Measurements from ENCODE around the gene TTLL3. TPM values are rescaled to one million over a fixed set of nuclear protein-coding genes. Genes with fewer than 3 reads are reported as not detected.
"Not testable (repeated sequence)": the region's sequence is repeated elsewhere in the genome, so short reads cannot be mapped to it uniquely, and the experiment has no call there.

Gene TTLL3
- 73.4 TPM for polyA plus RNA-seq (ENCODE audit: insufficient read length)
- long read RNA-seq, donor 1, full-length matches to known transcripts = 11 of 60 reads
- long read RNA-seq, donor 1, partial matches to known transcripts = 36 of 60 reads
- long read RNA-seq, donor 1, other reads (novel, unspliced or antisense) = 13 of 60 reads
- long read RNA-seq, donor 2, partial matches to known transcripts = 19 of 43 reads
- long read RNA-seq, donor 2, other reads (novel, unspliced or antisense) = 14 of 43 reads
- long read RNA-seq, donor 3, full-length matches to known transcripts = 8 of 25 reads
- long read RNA-seq, donor 3, partial matches to known transcripts = 5 of 25 reads
- long read RNA-seq, donor 3, other reads (novel, unspliced or antisense) = 12 of 25 reads
- long read RNA-seq, donor 4, partial matches to known transcripts = 0 of 3 reads
- long read RNA-seq, donor 4, other reads (novel, unspliced or antisense) = 0 of 3 reads
- long read RNA-seq, donor 5, full-length matches to known transcripts = 12 of 90 reads
- long read RNA-seq, donor 5, partial matches to known transcripts = 34 of 90 reads
- long read RNA-seq, donor 5, other reads (novel, unspliced or antisense) = 44 of 90 reads
- long read RNA-seq, donor 6, partial matches to known transcripts = 6 of 30 reads
- long read RNA-seq, donor 6, other reads (novel, unspliced or antisense) = 23 of 30 reads
- long read RNA-seq, donor 7, full-length matches to known transcripts = 14 of 102 reads
- long read RNA-seq, donor 7, partial matches to known transcripts = 41 of 102 reads
- long read RNA-seq, donor 7, other reads (novel, unspliced or antisense) = 47 of 102 reads
- long read RNA-seq, donor 8, partial matches to known transcripts = 0 of 3 reads
- long read RNA-seq, donor 8, other reads (novel, unspliced or antisense) = 0 of 3 reads

- DNase-seq = peak; percentile 71
Measured at GRCh38 chr3:9809615-9810432, at the start of gene TTLL3. Gene TTLL3, plus strand, starts transcription at chr3:9810262. Its CDS starts 400 bp downstream, at chr3:9810662.

GRCh38 chr3:9760779-9761505 lies 49.1 kb upstream of the TTLL3 start:
- DNase-seq = no peak

DNA sequence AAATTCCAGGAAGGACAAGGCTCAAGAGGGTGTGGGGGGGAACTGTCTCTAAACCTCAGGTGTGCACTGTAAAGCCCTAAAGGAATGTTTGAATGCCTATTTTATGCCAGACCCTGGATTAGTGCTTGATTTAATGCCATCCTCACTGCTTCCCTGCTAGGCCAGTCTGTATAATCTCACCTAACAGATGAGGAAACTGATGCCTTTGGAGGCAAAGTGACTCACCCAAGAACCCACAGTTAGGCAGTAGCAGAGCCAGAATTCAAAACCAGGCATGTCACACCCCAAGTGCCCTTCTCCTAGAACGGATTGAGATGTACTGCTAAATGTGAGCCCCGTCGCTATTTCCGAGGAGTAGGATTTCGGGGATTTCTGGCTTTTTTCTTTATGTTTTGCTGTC lies 48.1 kb upstream of the TTLL3 start:
- DNase-seq = no peak

GRCh38 chr3:9762871-9763270 lies 47.2 kb upstream of the TTLL3 start:
- DNase-seq = no peak

DNA sequence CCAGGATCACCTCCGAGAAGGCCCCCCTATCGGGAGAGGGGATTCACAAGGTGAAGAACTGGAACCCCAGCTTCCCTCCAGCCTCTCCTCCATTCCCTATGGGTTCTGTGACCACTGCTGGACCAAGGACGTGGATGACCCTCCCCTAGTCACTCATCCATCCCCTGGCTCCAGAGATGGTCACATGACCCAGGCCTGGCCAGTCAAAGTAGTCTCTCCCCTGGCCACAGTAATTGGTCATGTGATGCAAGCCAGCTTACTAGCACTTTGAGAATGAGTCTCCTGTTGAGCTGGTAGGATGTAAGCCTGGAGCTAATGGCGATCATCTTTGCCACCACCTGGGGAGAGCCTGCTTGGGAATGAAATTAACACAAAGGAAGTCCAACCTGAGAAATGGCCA lies 44.2 kb upstream of the TTLL3 start:
- DNase-seq = no peak

GRCh38 chr3:9767418-9767817 lies 42.6 kb upstream of the TTLL3 start:
- DNase-seq = no peak

- DNase-seq = no peak
Measured at GRCh38 chr3:9768141-9768775, 41.8 kb upstream of the TTLL3 start.

- DNase-seq = no peak
Measured at GRCh38 chr3:9769012-9769411, 41.0 kb upstream of the TTLL3 start.

GRCh38 chr3:9769426-9770275 lies 40.4 kb upstream of the TTLL3 start, which contains the start of gene CAMK1:
Gene CAMK1, minus strand, starts transcription at chr3:9769947. Its CDS starts 2,198 bp downstream, at chr3:9767749.
- DNase-seq = peak; percentile 75

DNA sequence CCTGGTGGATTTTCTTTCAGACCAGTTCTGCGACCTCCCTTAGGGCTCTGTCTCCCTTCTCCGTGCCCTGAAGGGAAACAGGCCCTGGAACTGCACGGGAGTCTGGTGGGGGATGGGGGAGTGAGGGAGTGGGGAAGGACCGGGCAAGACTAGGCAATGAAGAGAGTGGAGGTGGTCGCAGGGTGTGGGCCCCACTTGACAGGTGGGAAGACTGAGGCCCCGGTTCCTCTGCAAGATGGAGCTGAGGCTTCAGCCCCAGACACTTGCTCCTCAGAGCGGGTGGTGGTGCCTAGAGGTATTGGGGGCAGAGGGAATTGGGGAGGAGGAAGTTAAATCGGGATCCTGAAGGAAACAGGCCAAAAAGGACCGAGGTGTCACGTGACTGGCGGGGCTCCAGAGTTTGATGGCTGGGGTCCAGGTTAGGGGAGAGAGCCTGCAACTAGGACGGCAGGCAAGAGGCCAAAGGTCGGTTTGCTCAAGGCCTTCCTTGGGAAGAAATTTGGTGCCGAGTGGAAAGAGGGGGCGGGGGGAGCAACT lies 39.7 kb upstream of the TTLL3 start:
- peak; percentile 59 for DNase-seq

GRCh38 chr3:9771007-9771406 lies 39.1 kb upstream of the TTLL3 start:
- not testable (repeated sequence) for DNase-seq

DNA sequence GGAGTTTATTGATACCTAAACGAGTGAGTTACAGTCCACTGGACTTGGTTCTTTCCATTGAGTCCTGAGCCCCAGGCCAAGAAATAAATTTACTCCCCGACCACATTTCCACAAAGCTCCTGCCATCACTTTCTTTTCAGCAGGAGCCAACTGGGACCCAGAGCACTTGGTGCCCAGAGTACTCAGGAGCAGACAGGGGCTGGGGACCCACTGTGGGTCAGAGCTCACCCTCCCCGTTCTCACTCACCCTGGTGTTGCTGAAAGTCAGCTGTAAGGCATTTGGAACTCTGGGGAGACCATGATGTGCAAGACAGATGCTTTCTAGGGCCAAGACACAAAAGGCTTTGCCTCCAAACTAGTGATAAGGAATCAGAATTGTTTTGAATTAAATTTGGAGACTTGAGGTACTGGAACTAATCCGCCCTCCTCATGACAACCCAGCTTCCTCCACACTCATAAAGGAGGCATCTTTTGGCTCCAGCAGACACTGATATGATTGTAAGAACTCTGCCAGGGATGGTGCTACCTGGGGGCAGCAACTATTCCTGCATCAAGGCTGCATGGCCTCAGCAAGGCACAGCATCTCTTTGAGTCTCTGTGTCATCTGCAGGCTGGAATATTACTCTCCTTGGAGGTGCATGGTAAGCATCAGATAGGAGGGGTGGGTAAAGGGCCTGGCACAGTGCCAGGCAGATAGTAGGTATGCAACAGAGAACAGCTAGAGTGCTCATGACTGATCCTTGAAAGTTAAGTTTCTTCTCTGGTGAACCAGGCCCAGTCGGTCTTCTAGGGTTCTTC lies 33.0 kb upstream of the TTLL3 start:
- DNase-seq = no peak

GRCh38 chr3:9777694-9778021 lies 32.4 kb upstream of the TTLL3 start:
- no peak for DNase-seq

DNA sequence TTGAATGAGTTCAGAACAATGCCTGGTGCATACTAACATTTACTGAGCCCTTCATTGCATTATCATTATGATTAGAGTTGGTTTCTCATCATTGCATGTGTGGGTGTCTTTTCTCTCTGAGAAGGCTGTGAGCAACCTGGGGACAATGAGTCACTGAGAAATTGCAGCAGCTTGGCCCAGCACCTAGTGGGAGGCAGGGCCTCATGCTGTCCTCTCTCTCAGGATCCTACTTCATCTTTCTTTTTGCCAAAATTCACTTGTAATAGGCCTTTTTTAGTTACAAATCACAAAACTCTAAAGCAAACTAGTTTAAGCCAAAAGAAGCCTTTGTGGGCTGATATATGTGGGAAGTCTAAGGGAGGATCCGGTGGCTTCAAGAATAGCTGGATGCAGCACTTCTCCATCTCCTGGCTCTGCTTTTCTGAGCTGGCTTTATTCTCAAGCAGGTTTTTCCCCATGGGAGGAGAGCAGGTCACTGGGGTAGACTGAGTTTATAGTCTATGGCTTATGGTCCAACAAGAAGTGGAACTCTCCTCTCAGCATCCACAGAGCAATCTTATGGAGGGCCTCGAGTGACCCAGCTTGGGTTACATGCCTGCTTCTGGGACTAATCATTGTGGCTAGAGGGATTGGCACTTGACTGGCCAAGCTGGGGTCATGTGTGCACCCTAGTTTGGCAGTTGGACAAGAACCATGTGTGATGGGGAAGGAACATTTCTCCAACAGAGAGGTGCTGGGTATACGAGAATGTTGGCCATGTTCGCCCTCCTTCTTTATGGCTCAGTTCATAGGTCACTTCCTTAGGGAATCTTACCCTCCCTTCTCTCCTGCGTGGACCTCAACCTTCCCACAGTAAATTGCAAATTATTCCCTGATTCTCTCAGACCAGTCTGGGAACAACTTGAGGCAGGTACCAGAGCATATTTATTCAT lies 31.7 kb upstream of the TTLL3 start:
- no peak for DNase-seq

DNA sequence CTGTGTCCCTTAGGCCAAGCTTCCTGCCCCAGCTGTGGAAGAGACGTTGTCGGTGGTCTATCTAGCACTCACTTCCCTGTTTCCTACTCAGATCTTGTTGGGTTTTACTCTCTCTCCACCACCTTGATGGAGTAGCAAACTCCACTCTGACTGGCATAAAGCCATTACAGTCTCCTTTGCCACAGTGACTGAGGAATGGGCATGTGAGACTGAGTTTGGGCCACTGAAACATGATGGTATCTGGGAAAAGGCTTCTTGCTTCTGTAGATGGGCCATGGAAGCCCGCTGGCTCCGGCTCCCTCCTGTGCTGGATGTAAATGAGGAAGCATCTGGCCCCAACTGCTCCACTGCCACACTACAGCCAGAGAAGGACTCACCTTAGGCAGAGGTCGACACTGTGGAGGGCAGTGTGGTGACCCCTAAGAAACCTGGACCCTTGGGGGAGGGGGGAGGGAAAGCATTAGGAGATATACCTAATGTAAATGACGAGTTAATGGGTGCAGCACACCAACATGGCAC lies 30.9 kb upstream of the TTLL3 start:
- no peak for DNase-seq

DNA sequence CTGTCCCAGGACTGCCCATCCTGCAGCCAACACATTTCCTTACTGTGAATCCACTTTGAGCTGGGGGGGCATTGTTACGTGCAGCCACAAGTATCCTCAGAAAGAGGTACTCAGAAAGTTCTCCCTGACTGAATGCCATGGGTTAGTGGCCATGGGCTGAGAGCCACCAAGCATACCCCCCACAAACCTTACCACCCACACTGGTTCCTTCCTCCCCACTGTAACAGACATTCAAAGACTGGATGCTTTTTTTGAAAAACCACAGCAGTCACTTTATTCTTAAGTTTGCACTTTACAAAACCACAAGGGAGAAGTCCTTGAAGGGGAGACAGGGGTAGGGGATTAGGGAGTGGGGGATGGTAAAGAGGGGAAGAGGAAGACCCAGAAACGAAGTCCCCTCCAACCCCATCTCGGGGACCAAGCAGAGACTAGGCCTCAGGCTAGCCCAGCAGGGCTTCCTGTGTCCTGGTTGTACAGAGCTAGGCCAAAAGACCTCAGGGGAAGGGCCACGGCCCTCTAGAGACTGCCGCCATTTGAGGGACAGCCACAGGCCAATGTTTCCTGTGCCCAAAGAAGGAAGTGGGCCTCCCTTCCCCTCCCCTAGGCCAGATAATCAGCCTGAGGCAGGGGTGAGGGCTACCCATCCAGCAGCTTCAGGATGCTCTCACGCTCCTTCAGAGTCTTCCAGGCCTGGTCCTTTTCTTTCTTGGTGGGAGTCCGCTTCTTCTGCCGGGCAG lies 30.2 kb upstream of the TTLL3 start:
- no peak for DNase-seq

- no peak for DNase-seq
Measured at GRCh38 chr3:9780458-9780812, 29.6 kb upstream of the TTLL3 start.
